IPS-11a (cell line): ENCODE measurements around the gene HSPA6.
"Not testable (repeated sequence)": the region's sequence is repeated elsewhere in the genome, so short reads cannot be mapped to it uniquely, and the experiment has no call there.

Experiments
- H3K4me3 ChIP-seq: one replicate; pipeline ENCODE4 v1.5.1; 2013; ENCODE audit warnings: low read depth, low read length, control low read depth

Gene HSPA6

DNA sequence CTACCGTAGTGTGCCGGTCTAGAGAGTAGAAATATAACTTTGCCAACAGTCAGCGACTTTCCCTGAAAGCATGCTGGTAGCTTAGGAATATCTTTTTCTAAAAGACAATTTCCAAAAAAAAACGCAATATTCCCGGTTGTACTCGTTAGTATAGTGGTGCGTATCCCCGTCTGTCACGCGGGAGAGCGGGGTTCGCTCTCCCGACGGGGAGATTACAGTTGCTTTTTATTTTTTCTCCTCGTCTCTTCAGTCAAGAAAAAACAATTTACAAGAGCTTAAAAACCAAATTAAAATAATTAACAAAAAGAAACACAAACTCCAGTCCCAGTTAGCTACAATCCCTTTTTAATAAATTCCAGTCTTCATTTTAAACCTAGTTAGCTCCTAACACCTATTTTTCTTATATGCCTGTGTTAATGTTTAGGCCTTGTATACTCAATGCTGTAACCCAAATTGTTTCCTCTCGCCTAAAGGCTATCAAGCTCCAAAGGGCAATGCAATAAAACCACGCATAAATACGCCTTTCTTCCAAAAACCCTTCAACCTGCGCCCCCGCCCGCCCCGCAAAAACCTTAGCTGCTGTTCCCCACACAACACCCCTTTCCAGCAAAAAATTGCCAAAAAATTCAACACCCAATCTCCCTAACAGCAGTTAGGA is 7.8 kb downstream of the HSPA6 start:
- H3K4me3 ChIP-seq: peak overlapping the region; percentile 73

DNA sequence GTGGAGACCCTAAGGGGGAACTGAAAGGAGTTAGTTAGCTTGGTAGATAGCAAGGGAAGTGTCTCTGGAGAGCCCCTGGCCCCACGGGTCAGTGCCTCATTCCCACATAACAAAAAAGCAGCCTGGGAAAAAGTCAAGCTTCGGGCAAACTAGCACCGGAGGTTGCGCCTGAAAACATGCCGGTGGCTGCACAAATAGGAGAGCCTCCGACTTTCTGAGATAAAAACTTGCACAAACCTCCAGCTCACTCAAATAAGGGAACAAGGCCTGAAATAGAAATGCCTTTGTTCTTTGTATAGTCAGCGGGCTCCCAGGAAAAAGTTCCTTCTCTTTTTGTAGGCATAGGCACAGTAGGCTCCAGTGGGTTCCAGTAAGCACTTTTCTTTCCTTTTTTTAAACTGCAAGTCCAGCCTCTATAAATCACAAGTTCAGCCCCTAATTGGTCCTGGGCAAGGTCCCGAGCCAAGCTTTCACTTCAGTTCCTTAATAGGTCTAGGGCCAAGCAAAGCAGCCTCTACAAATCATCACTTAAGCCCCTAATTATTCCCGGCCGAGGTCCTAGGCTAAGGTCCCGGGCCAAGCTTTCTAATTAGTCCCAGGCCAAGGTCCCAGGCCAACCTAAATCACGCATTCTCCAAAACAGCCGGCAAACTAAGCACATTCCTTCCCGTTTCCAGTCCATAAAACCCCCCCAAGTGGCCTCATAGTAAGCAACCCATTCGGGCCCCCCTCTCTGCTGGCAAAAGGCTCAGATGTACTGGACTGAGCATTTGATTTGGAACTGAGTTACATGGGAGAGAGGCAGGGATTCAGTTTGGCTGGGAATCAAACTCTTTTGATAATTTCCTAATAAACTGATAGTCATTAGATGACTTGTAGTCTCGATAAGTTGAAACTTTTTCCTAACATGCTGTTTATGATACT is 8.6 kb downstream of the HSPA6 start:
- H3K4me3 ChIP-seq: not testable (repeated sequence)

DNA sequence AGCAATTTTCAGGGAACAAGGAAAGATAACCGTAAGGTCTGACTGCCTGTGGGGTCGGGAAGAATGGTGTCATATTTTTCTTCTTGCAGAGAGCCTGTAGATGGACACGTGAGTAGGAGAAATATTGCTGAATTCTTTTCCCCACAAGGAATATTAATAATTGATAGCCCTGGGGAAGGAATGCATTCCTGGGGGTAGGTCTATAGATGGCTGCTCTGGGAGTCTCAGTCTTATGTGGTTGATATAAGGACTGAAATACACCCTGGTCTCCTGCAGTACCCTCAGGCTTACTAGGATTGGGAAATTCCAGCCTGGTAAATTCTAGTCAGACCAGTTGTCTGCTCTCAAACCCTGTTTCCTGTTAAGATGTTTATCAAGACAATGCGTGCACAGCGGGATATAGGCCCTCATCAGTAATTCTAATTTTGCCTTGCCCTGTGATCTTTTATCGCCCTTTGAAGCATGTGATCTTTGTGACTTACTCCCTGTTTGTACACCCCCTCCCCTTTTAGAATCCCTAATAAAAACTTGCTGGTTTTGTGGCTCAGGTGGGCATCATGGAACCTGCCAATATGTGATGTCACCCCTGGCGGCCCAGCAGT is 12.8 kb downstream of the HSPA6 start:
- H3K4me3 ChIP-seq: not testable (repeated sequence)

DNA sequence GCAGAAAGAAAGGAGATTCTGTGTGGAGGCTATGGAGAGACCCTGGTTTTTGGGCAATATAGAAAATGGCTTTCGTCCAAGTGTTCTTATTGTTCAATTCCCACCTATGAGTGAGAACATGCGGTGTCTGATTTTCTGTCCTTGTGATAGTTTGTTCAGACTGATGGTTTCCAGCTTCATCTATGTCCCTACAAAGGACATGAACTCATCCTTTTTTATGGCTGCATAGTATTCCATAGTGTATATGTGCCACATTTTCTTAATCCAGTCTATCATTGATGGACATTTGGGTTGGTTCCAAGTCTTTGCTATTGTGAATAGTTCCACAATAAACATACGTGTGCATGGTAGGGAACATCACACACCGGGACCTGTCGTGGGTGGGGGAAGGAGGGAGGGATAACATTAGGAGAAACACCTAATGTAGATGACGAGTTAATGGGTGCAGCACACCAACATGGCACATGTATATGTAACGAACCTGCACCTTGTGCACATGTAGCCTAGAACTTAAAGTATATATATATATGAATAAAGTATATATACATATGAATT is 14.7 kb downstream of the HSPA6 start:
- H3K4me3 ChIP-seq: peak overlapping the region; percentile 66

DNA sequence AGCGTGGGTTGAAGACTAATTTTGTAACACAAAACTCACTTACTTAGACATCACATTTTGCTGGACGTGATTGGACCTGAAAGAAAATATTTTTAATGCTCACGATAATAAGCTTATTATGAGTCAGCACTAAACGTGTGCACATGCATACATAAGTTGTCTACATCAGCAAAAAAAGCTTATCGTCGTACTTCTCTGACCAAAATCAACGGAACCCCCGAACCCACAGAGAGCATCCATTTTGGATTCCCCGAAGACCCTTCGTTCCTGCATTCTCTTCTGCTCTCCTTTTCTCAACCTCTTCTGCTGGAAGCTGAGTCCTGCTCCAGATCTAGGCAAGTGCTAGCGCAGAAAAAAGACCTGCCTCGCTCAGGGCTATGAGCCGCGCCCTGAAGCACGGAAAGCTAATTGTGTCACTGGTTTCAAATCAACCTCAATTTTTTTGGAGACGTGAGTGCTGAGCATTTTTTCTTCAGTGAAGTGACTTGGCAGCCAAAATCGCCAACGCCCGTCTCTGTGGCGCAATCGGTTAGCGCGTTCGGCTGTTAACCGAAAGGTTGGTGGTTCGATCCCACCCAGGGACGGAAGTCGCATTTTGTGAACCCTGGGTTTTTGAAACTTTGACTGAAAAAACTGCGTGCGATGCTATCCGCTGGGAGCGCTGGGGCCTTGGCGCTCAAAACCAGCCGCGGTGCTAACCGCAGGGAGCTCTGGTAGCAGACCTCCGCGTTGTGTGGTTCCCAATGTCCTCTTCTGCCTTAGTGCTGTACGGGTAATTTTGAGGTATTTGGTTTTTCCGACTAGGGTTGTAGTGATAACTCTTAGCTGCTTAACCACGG is 15.6 kb downstream of the HSPA6 start:
- peak overlapping the region; percentile 66 for H3K4me3 ChIP-seq

DNA sequence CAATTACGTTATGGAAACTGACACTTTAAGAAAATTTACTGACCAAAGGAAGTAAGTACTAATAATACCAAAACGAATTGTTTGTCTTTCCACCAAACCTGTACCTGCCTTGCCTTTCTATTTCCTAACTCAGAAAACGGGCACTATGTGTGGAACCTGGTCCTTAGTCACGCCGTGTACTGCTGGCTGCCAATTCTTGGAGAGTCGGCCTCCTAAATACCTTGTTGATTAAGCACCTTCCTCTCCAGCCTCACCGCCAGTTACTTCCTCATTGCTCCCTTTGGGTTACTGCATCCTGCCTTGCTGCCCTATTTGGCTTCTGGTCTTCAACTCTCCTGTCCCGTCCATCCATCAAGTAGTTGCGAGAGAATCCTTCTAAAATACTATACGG is 16.2 kb downstream of the HSPA6 start:
- H3K4me3 ChIP-seq: peak overlapping the region; percentile 8

DNA sequence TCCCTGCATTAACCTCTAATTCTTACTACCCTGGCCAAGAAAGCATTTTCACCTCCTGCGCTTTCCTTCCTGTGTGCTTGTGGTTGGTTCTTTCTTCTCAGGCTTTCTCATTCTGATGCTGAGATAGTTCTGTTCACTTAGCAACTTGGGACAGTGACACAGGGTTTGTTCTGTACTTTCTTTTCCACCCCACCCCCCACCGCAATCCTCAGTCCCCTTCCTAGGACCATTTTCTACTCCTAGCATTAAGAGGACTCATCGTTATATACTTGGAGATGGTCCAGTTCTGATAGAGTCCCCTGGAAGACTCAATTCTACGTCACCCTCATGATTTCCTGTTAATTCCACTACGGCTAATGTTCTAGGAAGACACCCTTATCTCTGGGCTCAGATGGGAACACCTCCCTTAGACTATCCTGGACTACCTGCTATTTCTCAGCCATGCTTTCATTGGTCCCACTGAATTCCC is 17.8 kb downstream of the HSPA6 start:
- not testable (repeated sequence) for H3K4me3 ChIP-seq

DNA sequence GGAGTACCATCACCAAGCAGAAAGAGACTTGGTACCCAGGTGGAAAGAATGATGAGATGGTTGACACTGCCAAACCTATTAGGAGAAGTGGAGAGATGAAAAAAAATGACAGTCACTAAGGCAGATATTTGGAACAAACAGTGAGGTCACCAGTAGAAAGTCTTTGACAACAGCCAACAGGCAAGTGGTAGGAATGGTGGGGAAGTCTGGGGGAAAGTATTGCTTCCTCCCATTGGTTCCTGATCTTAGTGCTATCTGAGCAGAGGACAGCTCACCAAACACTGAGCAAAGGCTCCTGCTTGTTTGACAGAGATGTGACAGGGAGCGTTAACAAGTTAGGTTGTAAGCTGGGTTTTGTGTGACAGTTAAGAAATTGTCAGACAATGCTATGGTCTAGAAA is 18.8 kb downstream of the HSPA6 start:
- H3K4me3 ChIP-seq: not testable (repeated sequence)

DNA sequence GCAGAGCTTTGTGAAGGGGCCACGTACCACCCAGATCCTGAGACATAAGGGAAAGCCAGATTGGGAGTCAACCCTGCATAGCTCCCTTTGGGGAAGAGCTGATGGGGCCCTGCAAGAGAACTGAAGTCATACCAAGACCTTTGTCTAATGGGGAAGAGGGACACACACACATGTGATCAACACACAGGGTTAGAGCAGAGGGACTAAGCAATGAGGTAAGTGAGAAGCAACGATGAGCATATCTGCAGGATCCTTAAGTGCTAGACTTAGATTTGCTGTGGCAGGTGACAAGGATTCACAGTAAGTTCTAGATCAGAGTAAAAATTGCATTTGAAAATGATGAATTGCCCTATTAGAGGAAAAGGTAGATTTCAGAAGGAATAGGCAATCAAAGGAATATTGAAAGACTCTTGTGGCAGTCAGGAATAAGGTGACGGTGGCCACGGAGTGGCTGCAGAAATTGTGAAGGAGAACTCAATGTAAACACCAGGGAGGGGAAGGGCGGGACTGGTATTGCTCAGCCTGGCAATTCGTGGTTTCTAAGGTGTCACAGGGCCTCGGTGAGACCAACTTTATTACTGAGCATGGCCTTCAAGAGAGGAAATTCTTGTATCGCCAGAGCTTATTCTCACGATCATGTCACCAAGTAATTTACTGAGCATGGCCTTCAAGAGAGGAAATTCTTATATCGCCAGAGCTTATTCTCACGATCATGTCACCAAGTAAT is 20.8 kb downstream of the HSPA6 start:
- H3K4me3 ChIP-seq: not testable (repeated sequence)

DNA sequence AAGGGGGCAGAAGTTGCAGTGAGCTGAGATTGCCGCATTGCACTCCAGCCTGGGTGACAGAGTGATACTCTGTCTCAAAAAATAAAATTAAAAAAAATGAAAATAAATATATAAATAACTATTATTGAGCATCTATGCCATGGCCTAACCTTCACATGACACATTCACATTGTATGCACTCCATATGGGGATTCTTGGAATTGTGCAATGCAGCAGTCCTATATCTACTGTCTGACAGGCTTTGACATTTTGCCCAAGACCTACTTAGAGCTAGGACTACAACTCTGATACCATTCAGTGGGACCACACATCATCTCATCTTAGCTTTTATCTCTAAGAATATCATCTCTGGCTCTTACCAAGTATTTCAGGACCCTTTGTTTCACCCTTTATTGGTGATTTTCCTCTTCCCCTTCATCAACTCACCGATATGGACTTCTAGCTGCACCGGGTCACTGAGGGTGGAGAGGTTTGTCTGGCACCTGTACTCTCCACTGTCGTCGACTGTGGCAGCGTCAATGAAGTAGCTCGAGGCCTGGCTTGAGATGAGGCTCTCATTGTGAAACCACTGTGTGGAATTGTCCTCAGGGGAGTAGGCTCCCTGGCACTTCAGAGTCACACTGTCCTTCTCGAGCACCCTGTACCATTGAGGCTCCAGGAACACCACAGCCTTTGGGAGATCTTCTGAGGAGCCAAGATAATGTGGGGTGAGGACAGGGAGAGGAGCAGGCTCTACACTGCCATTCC is 23.8 kb downstream of the HSPA6 start:
- H3K4me3 ChIP-seq: not testable (repeated sequence)

DNA sequence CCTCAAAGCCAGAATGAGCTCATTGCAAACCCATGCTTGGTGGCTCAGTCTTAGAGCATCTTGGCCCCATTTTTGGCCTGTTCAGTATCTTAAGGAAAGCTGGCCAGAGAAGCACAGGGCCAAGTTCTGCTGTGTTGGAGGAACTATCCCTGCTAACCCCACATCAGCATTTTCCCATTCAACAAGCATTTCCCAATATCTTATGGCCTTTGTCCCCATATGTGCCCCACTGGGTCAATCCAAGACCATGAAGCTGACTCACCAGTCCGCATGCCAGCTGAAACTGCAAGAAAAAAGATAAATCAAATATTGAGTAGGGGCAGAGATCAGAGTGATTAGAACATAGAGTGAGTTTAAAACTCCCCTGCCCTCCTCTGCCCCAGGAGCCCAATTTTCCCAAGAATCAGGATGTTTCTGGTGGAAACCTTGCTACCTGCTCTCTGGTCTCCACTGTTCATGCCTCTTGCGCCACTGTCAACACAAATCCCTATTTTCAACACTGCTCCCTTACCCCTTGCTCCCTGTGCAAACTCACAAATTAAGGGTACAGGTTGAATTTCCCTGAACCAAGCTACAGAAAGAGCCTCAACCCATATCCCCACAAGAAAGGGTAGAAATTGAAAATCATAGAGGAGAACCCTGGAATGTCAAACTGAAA is 24.5 kb downstream of the HSPA6 start:
- not testable (repeated sequence) for H3K4me3 ChIP-seq

DNA sequence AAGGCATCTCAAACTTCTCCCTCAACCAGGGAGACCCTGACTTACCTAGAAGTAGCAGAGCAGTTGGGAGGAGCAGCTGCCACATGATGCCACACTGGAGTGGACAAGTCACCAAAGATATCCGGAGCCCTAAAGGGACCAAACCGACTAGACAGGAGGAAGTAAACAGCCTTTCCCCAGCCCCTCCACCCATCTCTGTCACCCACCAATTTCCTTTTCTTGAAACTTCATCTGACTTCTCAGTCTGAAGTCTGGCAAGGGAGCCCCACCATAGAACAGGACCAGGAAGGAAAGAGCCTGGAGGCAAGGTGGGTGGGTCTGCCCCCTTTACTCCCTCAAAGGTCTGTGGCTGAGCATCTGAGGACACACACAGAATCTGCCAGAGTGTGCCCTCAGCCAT is 25.3 kb downstream of the HSPA6 start, which contains the start of gene FCGR3A:
Gene FCGR3A (minus strand): TSS at position 167 of the 400 bp plus-strand sequence. CDS start 82 bp downstream, at position 85.
- H3K4me3 ChIP-seq: no peak within 1 kb of the TSS

DNA sequence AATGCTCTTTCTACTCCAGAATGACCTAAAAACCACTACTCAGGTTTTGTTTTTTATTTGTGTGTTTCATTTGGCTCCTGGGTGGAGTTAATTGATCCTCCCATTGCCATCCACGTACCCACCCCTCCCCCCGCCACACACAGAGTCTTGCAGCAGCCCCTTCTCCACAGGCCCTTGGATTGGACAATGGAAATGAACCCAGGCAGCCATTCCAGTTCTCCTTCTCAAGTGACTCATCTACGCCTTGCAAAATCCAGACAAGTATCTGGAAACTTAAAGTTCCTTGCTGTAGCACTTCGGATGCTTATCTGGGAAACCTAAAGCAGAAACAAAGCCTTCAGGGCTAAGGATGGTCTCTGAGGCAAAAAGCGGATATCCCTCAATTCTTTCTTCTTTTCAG is 26.6 kb downstream of the HSPA6 start:
- H3K4me3 ChIP-seq: not testable (repeated sequence)

DNA sequence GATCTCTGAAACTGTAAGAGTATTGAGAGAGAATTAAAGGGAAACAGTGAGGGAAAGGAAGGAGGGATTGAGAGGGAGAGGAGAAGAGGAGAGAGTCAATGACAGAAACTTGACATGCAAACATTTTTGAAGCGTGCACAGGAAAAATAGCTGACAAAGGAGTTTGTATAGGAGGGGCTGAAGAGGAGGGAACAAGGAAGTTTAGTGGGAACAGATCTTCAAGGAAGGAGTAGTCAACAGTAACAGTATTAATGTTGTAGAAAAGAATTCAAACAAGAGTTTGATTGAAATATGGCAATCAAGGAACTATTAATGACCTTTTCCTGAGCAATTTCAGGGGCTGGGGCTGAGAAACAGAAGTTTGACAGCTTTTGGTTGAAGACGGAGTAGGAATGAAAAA is 29.3 kb downstream of the HSPA6 start:
- H3K4me3 ChIP-seq: not testable (repeated sequence)

DNA sequence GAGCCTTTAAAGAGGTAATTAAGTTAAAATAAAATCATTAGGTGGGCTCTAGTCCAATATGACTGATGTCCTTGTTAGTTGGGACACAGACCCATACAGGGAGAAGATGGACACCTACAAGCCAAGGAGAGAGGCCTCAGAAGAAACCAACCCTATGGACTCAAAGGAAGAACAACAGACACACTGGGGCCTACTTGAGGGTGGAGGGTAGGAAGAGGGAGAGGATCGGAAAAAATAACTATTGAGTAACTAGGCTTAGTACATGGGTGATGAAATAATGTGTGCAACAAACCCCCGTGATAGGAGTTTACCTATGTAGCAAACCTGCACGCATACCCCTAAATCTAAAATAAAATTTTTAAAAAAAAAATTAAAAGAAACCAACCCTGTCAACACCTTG is 30.0 kb downstream of the HSPA6 start:
- not testable (repeated sequence) for H3K4me3 ChIP-seq

DNA sequence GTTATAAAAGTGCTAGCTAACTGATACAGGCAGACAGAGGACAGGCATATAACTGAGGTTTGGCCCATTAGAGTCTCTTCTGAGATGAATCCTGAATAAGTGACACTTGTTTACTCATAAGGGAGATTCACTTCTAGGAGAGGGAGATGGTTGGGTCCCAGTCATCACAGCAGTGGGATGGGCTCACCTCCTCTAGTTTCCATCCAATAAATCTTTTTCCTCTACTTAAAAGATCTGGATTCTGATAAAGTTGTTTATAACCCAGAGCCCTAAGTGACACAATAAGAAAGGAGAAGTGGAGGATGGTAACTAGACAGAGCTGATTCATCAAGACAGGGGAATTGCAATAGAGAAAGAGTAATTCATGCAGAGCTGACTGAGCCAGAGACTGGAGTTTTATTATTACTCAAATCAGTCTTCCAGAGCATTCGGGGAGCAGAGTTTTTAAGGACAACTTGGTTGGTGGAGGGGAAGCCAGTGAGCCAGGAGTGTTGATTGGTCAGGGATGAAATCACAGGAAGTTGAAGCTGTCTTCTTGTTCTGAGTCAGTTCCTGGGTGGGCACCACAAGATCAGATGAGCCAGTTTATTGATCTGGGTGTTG is 30.6 kb downstream of the HSPA6 start:
- H3K4me3 ChIP-seq: not testable (repeated sequence)

DNA sequence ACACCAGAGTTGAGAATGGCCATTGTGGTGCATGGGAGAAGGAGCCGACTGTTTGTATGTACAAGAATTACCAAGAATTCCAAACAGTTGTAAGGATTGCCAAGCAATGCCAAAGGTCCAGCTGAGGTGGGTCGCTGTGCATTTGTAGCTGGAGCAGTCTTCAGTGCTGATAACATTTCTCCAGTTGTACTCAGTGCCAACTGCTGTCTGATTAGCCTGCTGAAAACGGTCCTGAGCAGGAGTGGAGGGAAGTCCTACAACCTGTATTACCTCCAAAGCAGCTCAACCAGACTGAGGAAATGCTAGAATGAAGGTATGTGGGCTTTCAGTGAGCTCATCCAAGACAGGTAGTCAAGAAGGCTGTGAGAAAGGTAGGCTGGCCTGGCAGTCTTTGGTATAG is 31.8 kb downstream of the HSPA6 start:
- not testable (repeated sequence) for H3K4me3 ChIP-seq

DNA sequence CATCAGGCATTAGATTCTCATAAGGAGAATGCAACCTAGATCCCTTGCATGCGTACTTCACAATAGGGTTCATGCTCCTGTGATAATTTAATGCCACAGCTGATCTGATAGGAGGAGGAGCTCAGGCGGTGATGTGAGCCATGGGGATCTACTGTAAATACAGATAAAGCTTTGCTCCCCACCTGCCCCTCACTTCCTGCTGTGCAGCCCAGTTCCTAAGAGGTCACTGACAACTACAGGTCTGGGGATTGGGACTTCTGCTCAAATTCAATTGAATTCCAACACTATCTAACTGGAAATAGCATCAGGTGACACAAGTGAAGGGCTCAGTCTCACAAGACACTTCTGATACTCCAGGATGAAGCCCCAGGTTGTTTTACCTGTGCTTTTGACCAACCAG is 32.6 kb downstream of the HSPA6 start:
- not testable (repeated sequence) for H3K4me3 ChIP-seq
